Astrocyte of the spinal cord (primary cell): ENCODE results near the gene NPAS3.
A peak's percentile ranks its signal among the peaks of the same experiment; 100 is the strongest.

Source experiments
- DNase-seq: peaks from one replicate; pipeline ENCODE4 v3.0.0; 2011; ENCODE audit warnings: low read depth, low spot score
- H3K4me3 ChIP-seq: 2 replicates; pipeline ENCODE4 v1.5.1; 2011; ENCODE audit warnings: low read depth, mild to moderate bottlenecking, low read length, moderate library complexity
- CTCF ChIP-seq: IDR thresholded peaks from 2 replicates; pipeline ENCODE4 v1.5.1; 2012; ENCODE audit warnings: low read depth, mild to moderate bottlenecking, low read length, inconsistent platforms
- in situ Hi-C: cut with HindIII; loops from 2 replicates; pipeline ENCODE4 v1.10.0; 2017; ENCODE audit warnings: low sequenced_read_pairs

Gene NPAS3

GRCh38 chr14:33840797-33841196 is 902.1 kb downstream of the NPAS3 start:
- in situ Hi-C loops = no loop called here
- TF ChIP-seq CTCF = no peak
- no peak overlapping the region for H3K4me3 ChIP-seq
- no peak for DNase-seq

- TF ChIP-seq CTCF = no peak
- DNase-seq = no peak
- H3K4me3 ChIP-seq = no peak overlapping the region
- in situ Hi-C loops = no loop called here
Observed at GRCh38 chr14:33842299-33842698, 903.6 kb downstream of the NPAS3 start.

GRCh38 chr14:33844118-33844517 is 905.4 kb downstream of the NPAS3 start:
- in situ Hi-C loops = no loop called here
- no peak for TF ChIP-seq CTCF
- H3K4me3 ChIP-seq = no peak overlapping the region
- no peak for DNase-seq

GRCh38 chr14:33846100-33846824 is 907.6 kb downstream of the NPAS3 start:
- in situ Hi-C loops = no loop called here
- no peak for DNase-seq
- H3K4me3 ChIP-seq = no peak overlapping the region
- TF ChIP-seq CTCF = no peak

GRCh38 chr14:33847066-33847465 is 908.4 kb downstream of the NPAS3 start:
- peak; percentile 17 for DNase-seq
- TF ChIP-seq CTCF = no peak
- H3K4me3 ChIP-seq = no peak overlapping the region
- in situ Hi-C loops = no loop called here

- no peak for DNase-seq
- in situ Hi-C loops = no loop called here
- no peak overlapping the region for H3K4me3 ChIP-seq
- TF ChIP-seq CTCF = no peak
Observed at GRCh38 chr14:33848009-33848408, 909.3 kb downstream of the NPAS3 start.
